Spleen (tissue), 11 donors: ENCODE data around the gene SEC22A. TPM values are rescaled to one million over a fixed set of nuclear protein-coding genes. Genes with fewer than 3 reads are reported as not detected.

Experiments
- DNase-seq: peaks from one replicate; pipeline ENCODE4 v3.0.0-alpha.2; 2020
- H3K27ac ChIP-seq, 8 donors: fragments of 200-600 bp; sonication (generic) in 7 of 8; 1 replicate in 4 of 8; 2 replicates in 4 of 8; pipeline versions ENCODE4 v1.5.0 to v1.8.0; 2016 to 2021; ENCODE audit warnings: inconsistent platforms in 4 of 8, mild to moderate bottlenecking in 4 of 8, moderate library complexity in 1 of 8
- H3K27me3 ChIP-seq, 7 donors: fragments of 200-600 bp; sonication (generic) in 6 of 7; replicated peaks in 1 of 7; 1 replicate in 4 of 7; 2 replicates in 3 of 7; pipeline versions ENCODE4 v1.5.0 to v1.8.0; 2016 to 2021; ENCODE audit warnings: inconsistent platforms in 3 of 7, mild to moderate bottlenecking in 1 of 7
- H3K36me3 ChIP-seq, 6 donors: fragments of 200-600 bp; sonication (generic) in 5 of 6; 1 replicate in 4 of 6; 2 replicates in 2 of 6; pipeline versions ENCODE4 v1.5.0 to v1.8.0; 2016 to 2021; ENCODE audit warnings: inconsistent platforms in 2 of 6
- H3K4me1 ChIP-seq, 6 donors: fragments of 200-600 bp; sonication (generic) in 5 of 6; 1 replicate in 3 of 6; 2 replicates in 3 of 6; pipeline versions ENCODE4 v1.5.0 to v1.8.0; 2016 to 2021; ENCODE audit warnings: inconsistent platforms in 3 of 6
- H3K4me3 ChIP-seq, 8 donors: fragments of 200-600 bp; sonication (generic) in 7 of 8; 1 replicate in 4 of 8; 2 replicates in 4 of 8; pipeline versions ENCODE4 v1.5.0 to v1.8.0; 2016 to 2021; ENCODE audit warnings: inconsistent platforms in 4 of 8, mild to moderate bottlenecking in 4 of 8, moderate library complexity in 2 of 8
- H3K9me3 ChIP-seq, 8 donors: fragments of 200-600 bp; sonication (generic) in 7 of 8; 1 replicate in 4 of 8; 2 replicates in 4 of 8; pipeline versions ENCODE4 v1.5.0 to v1.8.0; 2016 to 2021; ENCODE audit warnings: inconsistent platforms in 4 of 8
- CTCF ChIP-seq, 11 experiments: fragments of 200-600 bp in 7 of 11; fragments of 450-650 bp in 4 of 11; sonication (generic) in 4 of 11; IDR thresholded peaks in 8 of 11; conservative IDR thresholded peaks in 3 of 11; 1 replicate in 7 of 11; 2 replicates in 4 of 11; pipeline versions ENCODE4 v1.4.0 to v1.8.0; 2016 to 2021; ENCODE audit warnings: antibody characterized with exemption in 11 of 11, inconsistent platforms in 4 of 11, mild to moderate bottlenecking in 1 of 11
- POLR2A ChIP-seq, 3 donors: fragments of 450-650 bp; IDR thresholded peaks; one replicate each; pipeline ENCODE4 v1.5.1; 2017; ENCODE audit warnings: antibody characterized with exemption in 3 of 3, mild to moderate bottlenecking in 1 of 3
- POLR2AphosphoS5 ChIP-seq, 3 donors: sonication (generic); formaldehyde crosslinking; IDR thresholded peaks; one replicate each; pipeline ENCODE4 v1.5.1; 2017; ENCODE audit warnings: antibody characterized with exemption in 3 of 3
- WGBS, 5 donors: extraction: QIAGEN DNeasy Blood & Tissue Kit in 3 of 5; methylation state at CpG; one replicate each; pipeline versions ENCODE4 v1.1.5 to v1.1.7; 2013 to 2018; 5-methylcytosine and 5-hydroxymethylcytosine counted together
- intact Hi-C: fragments of 100-400 bp; cut with DNase I; formaldehyde crosslinking; loops from one replicate; pipeline ENCODE4 v1.15.0; 2023; ENCODE audit warnings: low total_unique reads
- polyA plus RNA-seq, 3 donors: library from polyadenylated mRNA; stranded (reverse); fragments of 200-250 nt; gene quantifications; one replicate each; pipeline ENCODE4 v1.2.1, GENCODE V29; 2013
- total RNA-seq, 7 donors: library from RNA; depleted of rRNA in 3 of 7; stranded (reverse); fragments of >200 nt in 3 of 7; fragmentation: NEBNext Ultra II Directional in 4 of 7; extraction: Animal tissue kit (Norgen Biotek cat#: 25700) in 4 of 7; gene quantifications; one replicate each; pipeline versions ENCODE4 v1.1.0 to v1.2.1, GENCODE V29; 2016 to 2021
- donor health status: healthy with polysubstance abuse.
- donor health status: DM: no; HTN: no; CAD: no; lungs with moderate emphysema.
- donor health status: DM: no; HTN: no; CAD: no.
- donor health status: Bipolar disorder and iron deficiency.
- donor health status: healthy.
- donor health status: DM: no; HTN: no; CAD: no.
- donor health status: DM: yes; HTN: yes; CAD: no.

Gene SEC22A
- total and polyA plus RNA-seq, 10 donors = 6.8 to 40.6 (median 14.2) TPM

- no peak overlapping the region for H3K27ac ChIP-seq
- no peak overlapping the region for H3K4me3 ChIP-seq
- H3K4me1 ChIP-seq = no peaks in the 10 kb centered on the region
- H3K27me3 ChIP-seq = no peaks in the 10 kb centered on the region
- intact Hi-C loops = loop anchor here (10.0 kb wide), 1 partner anchor 317 kb away; no protein-coding TSS in a partner anchor
- no peaks in the 10 kb centered on the region for H3K9me3 ChIP-seq
- WGBS, 5 donors = 94 to 97% (median 97%) methylated on average over 2 of the region's 2 CpGs
- peaks cover 0 to 57% (median 10%) of the 10 kb centered on the region in 6 donors for H3K36me3 ChIP-seq
- no peak for TF ChIP-seq POLR2AphosphoS5 (IDR thresholded peaks at IDR 0.05)
- TF ChIP-seq CTCF (IDR thresholded peaks at IDR 0.05 in 8 of 11, conservative IDR thresholded peaks at IDR 0.05 in 3 of 11) = no peak
- TF ChIP-seq POLR2A (IDR thresholded peaks at IDR 0.05) = no peak
- no peak for DNase-seq
Observed at GRCh38 chr3:123262226-123262625, 60.5 kb downstream of the SEC22A start.

GRCh38 chr3:123262868-123263267 is 61.1 kb downstream of the SEC22A start:
- 87 to 96% (median 93%) methylated on average over 5 of the region's 5 CpGs for whole genome bisulfite sequencing, 5 donors
- TF ChIP-seq POLR2A (IDR thresholded peaks at IDR 0.05) = no peak
- TF ChIP-seq CTCF (IDR thresholded peaks at IDR 0.05 in 8 of 11, conservative IDR thresholded peaks at IDR 0.05 in 3 of 11) = no peak
- no peak for TF ChIP-seq POLR2AphosphoS5 (IDR thresholded peaks at IDR 0.05)
- intact Hi-C loops = loop anchor here (10.0 kb wide), 1 partner anchor 318 kb away; no protein-coding TSS in a partner anchor

GRCh38 chr3:123263941-123264340 is 62.2 kb downstream of the SEC22A start:
- no peak overlapping the region for H3K27ac ChIP-seq
- H3K9me3 ChIP-seq = no peaks in the 10 kb centered on the region
- no peaks in the 10 kb centered on the region for H3K27me3 ChIP-seq
- peaks cover 0 to 64% (median 10%) of the 10 kb centered on the region in 6 donors for H3K36me3 ChIP-seq
- WGBS, 5 donors = 96 to 100% (median 98%) methylated on average over 2 of the region's 2 CpGs
- intact Hi-C loops = loop anchor here (10.0 kb wide), 1 partner anchor 319 kb away; no protein-coding TSS in a partner anchor
- no peak for DNase-seq
- H3K4me1 ChIP-seq = no peaks in the 10 kb centered on the region
- no peak overlapping the region for H3K4me3 ChIP-seq
- TF ChIP-seq CTCF (IDR thresholded peaks at IDR 0.05 in 8 of 11, conservative IDR thresholded peaks at IDR 0.05 in 3 of 11) (no peak), POLR2AphosphoS5 (IDR thresholded peaks at IDR 0.05) (no peak), POLR2A (IDR thresholded peaks at IDR 0.05) (no peak)

More at GRCh38 chr3:123262868-123263267, 61.1 kb downstream of the SEC22A start:
- Histone ChIP-seq H3K4me1 (no peaks in the 10 kb centered on the region), H3K27ac (no peak overlapping the region), H3K27me3 (no peaks in the 10 kb centered on the region), H3K4me3 (no peak overlapping the region), H3K9me3 (no peaks in the 10 kb centered on the region), H3K36me3 (peaks cover 0 to 53% (median 10%) of the 10 kb centered on the region in 6 donors)
- DNase-seq = no peak

GRCh38 chr3:123267821-123268220 is 66.1 kb downstream of the SEC22A start:
- intact Hi-C loops = loop anchor here (10.0 kb wide), 1 partner anchor 323 kb away; no protein-coding TSS in a partner anchor
- H3K9me3 ChIP-seq = no peaks in the 10 kb centered on the region
- H3K27me3 ChIP-seq = no peaks in the 10 kb centered on the region
- DNase-seq = no peak
- peaks cover 0 to 58% (median 6%) of the 10 kb centered on the region in 6 donors for H3K36me3 ChIP-seq
- no peaks in the 10 kb centered on the region for H3K4me1 ChIP-seq
- no peak for TF ChIP-seq CTCF (IDR thresholded peaks at IDR 0.05 in 8 of 11, conservative IDR thresholded peaks at IDR 0.05 in 3 of 11)
- TF ChIP-seq POLR2A (IDR thresholded peaks at IDR 0.05) = no peak
- TF ChIP-seq POLR2AphosphoS5 (IDR thresholded peaks at IDR 0.05) = no peak
- H3K27ac ChIP-seq = no peak overlapping the region
- WGBS, 5 donors = 72 to 89% (median 81%) methylated on average over 2 of the region's 2 CpGs
- H3K4me3 ChIP-seq = no peak overlapping the region
